ENCODE results near the gene MYPOP.

GRCh38 chr19:45886427-45887199 is 15.8 kb downstream of the MYPOP start:
- TF ChIP-seq, protein P1, sequence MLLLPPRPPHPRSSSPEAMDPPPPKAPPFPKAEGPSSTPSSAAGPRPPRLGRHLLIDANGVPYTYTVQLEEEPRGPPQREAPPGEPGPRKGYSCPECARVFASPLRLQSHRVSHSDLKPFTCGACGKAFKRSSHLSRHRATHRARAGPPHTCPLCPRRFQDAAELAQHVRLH (tag by site-specific recombination; IDR thresholded peaks at IDR 0.05), result peak; percentile 67
- no peak for TF ChIP-seq ZNF280C (tag by site-specific recombination; IDR thresholded peaks at IDR 0.05)
- no peak for TF ChIP-seq ZSCAN5A (tag by site-specific recombination; IDR thresholded peaks at IDR 0.05)
- peak; percentile 64 for TF ChIP-seq SP2 (tag by site-specific recombination; IDR thresholded peaks at IDR 0.05)
- TF ChIP-seq ZNF335 (tag by site-specific recombination; conservative IDR thresholded peaks at IDR 0.05), result peak; percentile 99
- peak; percentile 31; the same call in 1 of the 2 replicates for TF ChIP-seq ZBTB20 (tag by site-specific recombination; IDR thresholded peaks at IDR 0.05)
- TF ChIP-seq ZBTB44 (tag by site-specific recombination; IDR thresholded peaks at IDR 0.05), result no peak
- no peak for TF ChIP-seq ZNF10 (tag by site-specific recombination; IDR thresholded peaks at IDR 0.05)
- TF ChIP-seq, protein P2, sequence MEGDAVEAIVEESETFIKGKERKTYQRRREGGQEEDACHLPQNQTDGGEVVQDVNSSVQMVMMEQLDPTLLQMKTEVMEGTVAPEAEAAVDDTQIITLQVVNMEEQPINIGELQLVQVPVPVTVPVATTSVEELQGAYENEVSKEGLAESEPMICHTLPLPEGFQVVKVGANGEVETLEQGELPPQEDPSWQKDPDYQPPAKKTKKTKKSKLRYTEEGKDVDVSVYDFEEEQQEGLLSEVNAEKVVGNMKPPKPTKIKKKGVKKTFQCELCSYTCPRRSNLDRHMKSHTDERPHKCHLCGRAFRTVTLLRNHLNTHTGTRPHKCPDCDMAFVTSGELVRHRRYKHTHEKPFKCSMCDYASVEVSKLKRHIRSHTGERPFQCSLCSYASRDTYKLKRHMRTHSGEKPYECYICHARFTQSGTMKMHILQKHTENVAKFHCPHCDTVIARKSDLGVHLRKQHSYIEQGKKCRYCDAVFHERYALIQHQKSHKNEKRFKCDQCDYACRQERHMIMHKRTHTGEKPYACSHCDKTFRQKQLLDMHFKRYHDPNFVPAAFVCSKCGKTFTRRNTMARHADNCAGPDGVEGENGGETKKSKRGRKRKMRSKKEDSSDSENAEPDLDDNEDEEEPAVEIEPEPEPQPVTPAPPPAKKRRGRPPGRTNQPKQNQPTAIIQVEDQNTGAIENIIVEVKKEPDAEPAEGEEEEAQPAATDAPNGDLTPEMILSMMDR (tag by site-specific recombination; IDR thresholded peaks at IDR 0.05), result no peak
- 0 out of 2 replicates have a peak, but pooled peaks have one; percentile 11 for TF ChIP-seq ZSCAN30 (tag by site-specific recombination; IDR thresholded peaks at IDR 0.05)
- no peak for TF ChIP-seq ZNF121 (tag by site-specific recombination; IDR thresholded peaks at IDR 0.05)
